ENCODE measurements around the gene STK10.

The STK10 gene

GRCh38 chr5:172141949-172142319, 46.1 kb downstream of the STK10 start:
- no peak for DNase-seq

GRCh38 chr5:172140866-172141265, 47.2 kb downstream of the STK10 start:
- DNase-seq: no peak

- no peak for DNase-seq
Observed at GRCh38 chr5:172140120-172140519, 47.9 kb downstream of the STK10 start.

- DNase-seq: no peak
Observed at GRCh38 chr5:172137046-172137445, 51.0 kb downstream of the STK10 start.

- DNase-seq: no peak
Observed at GRCh38 chr5:172133359-172134029, 54.5 kb downstream of the STK10 start.

- no peak for DNase-seq
Observed at GRCh38 chr5:172131690-172132089, 56.3 kb downstream of the STK10 start.

GRCh38 chr5:172129256-172129910, 58.6 kb downstream of the STK10 start:
- DNase-seq: no peak

- no peak for DNase-seq
Observed at GRCh38 chr5:172127581-172127980, 60.4 kb downstream of the STK10 start.

GRCh38 chr5:172123269-172123692, 64.7 kb downstream of the STK10 start:
- peak; percentile 84 for DNase-seq

- no peak for DNase-seq
Observed at GRCh38 chr5:172119921-172120688, 67.9 kb downstream of the STK10 start.

- no peak for DNase-seq
Observed at GRCh38 chr5:172118891-172119290, 69.1 kb downstream of the STK10 start.

- no peak for DNase-seq
Observed at GRCh38 chr5:172117977-172118701, 69.9 kb downstream of the STK10 start.

GRCh38 chr5:172115541-172115982, 72.5 kb downstream of the STK10 start:
- DNase-seq: no peak

- DNase-seq: no peak
Observed at GRCh38 chr5:172114875-172115422, 73.1 kb downstream of the STK10 start.

- DNase-seq: no peak
Observed at GRCh38 chr5:172113036-172113435, 75.0 kb downstream of the STK10 start.

- DNase-seq: no peak
Observed at GRCh38 chr5:172111852-172112225, 76.2 kb downstream of the STK10 start.

- DNase-seq: peak; percentile 64
Observed at GRCh38 chr5:172110921-172111851, 76.8 kb downstream of the STK10 start.

GRCh38 chr5:172110260-172110815, 77.7 kb downstream of the STK10 start:
- DNase-seq: no peak

- DNase-seq: no peak
Observed at GRCh38 chr5:172109749-172110148, 78.3 kb downstream of the STK10 start.

GRCh38 chr5:172107571-172107970, 80.5 kb downstream of the STK10 start:
- DNase-seq: no peak
